ENCODE measurements around the gene SMAD6.

GRCh38 chr15:66765478-66766281, 63.6 kb downstream of the SMAD6 start:
- no peak for TF ChIP-seq CTCF (IDR thresholded peaks at IDR 0.05; ENCODE audit: poor library complexity)
- no peak for TF ChIP-seq EZH2 (IDR thresholded peaks at IDR 0.05; ENCODE audit: borderline replicate concordance)
- TF ChIP-seq EZH2phosphoT487 (IDR thresholded peaks at IDR 0.05; ENCODE audit: low read depth, severe bottlenecking, unreplicated experiment) = no peak

Measured in hepatocyte (in vitro differentiated cells).